GM13976 (cell line): ENCODE measurements around the gene CD96.

Experiments used
- DNase-seq: peaks from one replicate; pipeline ENCODE4 v3.0.0; 2012; ENCODE audit warnings: low spot score
- in situ Hi-C: fragments of 300-500 bp; cut with MboI; formaldehyde crosslinking; loops from one replicate; pipeline ENCODE4 v1.12.0; 2022; ENCODE audit warnings: low sequenced_read_pairs, mixed read lengths, inconsistent platforms; ENCODE audit not compliant: unreplicated experiment
- TF ChIP-seq, protein P1 (sequence below): IDR thresholded peaks from 2 replicates; pipeline ENCODE4 v1.5.1; 2012; ENCODE audit warnings: borderline replicate concordance, mild to moderate bottlenecking; ENCODE audit not compliant: insufficient read depth; ENCODE audit errors: extremely low read depth, missing control alignments, control extremely low read depth

CD96 gene

DNA sequence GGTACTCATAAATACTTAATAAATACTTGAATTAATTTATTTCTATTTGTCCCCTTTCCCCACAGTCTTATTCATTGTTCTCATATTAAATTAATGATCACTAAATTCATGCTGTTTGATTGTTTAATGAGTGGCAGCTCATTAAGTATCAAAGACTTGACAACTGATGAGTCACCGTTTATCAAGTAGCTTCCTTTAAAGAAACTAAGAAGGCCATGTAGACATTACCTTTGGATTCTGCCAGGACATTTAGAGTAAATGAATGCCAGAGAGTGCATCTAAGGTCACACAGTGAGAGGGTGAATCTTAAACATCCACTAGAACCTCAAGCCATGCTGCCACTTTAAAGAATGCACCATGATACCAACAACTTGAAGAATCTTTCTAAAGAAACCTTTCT lies 29.3 kb downstream of the CD96 start:
- in situ Hi-C loops, result no loop called here
- TF ChIP-seq, protein P1, sequence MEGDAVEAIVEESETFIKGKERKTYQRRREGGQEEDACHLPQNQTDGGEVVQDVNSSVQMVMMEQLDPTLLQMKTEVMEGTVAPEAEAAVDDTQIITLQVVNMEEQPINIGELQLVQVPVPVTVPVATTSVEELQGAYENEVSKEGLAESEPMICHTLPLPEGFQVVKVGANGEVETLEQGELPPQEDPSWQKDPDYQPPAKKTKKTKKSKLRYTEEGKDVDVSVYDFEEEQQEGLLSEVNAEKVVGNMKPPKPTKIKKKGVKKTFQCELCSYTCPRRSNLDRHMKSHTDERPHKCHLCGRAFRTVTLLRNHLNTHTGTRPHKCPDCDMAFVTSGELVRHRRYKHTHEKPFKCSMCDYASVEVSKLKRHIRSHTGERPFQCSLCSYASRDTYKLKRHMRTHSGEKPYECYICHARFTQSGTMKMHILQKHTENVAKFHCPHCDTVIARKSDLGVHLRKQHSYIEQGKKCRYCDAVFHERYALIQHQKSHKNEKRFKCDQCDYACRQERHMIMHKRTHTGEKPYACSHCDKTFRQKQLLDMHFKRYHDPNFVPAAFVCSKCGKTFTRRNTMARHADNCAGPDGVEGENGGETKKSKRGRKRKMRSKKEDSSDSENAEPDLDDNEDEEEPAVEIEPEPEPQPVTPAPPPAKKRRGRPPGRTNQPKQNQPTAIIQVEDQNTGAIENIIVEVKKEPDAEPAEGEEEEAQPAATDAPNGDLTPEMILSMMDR, result no peak
- no peak for DNase-seq

DNA sequence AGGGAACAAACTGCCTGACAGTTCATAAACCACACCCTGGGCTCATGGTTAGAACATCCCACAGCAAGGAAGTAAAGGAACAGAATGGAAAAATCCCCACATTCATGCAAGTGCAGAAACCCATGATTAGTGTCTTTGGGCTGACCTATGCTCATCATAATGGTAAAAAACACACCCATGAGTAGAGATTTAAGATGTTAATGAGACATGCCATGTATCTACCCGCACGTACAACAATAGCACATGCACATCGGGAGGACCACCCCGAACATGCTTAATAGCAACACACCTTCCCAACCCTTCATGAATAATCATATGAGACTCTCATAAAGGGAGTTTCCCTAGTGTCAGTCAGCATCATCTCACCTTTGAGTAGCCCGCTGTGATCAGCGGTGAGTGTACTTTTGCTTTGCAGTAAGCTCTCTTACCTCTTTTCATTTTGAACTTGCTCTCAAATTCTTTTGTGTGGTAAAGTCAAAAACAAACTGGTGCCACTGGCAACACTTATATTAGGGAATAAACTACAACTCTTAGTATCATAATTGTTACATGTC lies 30.0 kb downstream of the CD96 start:
- TF ChIP-seq, protein P1, result no peak
- in situ Hi-C loops, result no loop called here
- no peak for DNase-seq

DNA sequence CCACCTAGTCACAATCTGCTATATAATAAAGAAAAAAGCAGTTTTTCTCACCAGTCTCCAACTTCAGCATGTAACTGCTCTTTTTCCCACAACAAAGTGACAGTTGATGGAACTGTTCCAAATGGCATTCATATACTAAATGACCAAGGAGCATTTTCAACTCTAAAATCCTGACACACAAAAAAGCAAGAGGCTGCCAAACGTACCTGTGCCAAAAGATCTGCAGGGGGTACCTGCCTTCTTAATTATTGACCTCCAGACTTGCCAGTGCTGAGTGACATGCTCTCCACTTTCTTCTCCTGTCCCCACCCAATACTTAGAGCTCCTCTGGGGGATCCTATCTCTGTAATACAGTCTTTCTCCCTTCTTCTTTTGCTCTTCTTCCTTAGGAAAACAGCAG lies 35.1 kb downstream of the CD96 start:
- in situ Hi-C loops, result no loop called here
- TF ChIP-seq, protein P1, result no peak
- no peak for DNase-seq

DNA sequence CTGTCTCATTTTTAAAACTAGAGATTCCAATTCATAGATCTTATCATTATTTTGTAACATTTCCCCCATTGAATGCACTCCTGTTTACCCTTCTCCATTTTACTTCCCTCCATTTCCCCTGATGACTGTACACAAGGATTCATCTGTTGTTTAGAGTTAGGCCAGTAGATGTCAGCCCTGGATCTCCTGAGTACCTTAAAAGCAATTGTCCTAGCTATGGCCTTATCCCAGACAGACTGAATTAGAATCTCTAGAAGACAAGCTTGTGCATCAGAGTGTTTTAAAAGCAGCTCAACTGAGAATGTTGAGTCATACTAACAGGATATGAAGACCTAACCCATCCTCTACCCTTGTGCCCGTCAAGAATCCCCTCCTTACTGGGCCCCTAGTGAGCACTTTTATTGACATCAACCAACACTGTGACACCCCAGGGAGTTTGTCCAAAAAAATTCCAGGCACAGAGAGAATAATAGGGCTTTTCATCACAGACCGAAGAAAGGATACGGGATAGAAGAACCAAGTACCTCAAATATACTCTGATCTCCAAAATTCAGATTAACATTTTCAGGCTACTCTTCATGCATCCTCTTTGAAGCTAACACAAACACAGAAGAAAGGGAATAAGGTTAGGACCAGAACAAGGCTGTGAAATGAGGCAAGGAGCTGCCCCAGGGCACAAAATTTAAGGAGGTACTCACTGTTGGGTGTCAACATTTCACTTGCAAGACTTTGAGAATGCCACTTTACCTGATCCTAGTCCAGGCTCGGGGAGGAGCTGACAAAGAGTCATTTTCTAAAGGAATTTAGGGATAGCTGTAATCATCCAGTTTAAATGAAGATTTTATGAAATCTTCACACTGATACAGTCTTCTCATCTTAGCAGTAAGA lies 36.0 kb downstream of the CD96 start:
- in situ Hi-C loops, result no loop called here
- TF ChIP-seq, protein P1, result peak; percentile 7
- peak; percentile 44 for DNase-seq

DNA sequence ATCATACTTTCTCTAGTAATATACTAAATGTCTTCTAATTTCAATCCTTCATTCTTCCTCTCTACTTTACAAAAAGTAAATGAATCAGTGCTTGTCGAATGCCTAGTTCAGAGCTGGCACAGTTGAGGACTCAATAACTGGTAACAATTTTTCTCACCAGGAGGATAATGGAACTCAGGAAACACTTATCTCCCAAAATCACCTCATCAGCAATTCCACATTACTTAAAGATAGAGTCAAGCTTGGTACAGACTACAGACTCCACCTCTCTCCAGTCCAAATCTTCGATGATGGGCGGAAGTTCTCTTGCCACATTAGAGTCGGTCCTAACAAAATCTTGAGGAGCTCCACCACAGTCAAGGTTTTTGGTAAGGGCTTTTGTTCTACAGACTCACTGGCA lies 36.9 kb downstream of the CD96 start:
- TF ChIP-seq, protein P1, result no peak
- DNase-seq, result no peak

DNA sequence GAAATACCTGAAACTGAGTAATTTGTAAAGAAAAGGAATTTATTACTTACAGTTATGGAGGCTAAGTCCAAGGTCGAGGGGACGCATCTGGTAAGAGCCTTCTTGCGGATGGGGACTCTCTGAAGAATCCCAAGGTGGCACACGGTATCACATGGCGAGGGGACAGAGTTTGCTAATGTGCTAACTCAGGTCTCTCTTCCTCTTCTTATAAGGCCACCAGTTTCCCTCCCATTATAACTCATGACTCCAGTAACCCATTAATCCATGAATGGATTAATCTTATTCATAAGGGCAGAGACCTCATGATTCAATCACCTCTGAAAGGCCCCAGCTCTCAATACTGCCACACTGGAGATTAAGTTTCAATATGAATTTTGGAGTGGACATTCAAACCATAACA lies 37.5 kb downstream of the CD96 start:
- TF ChIP-seq, protein P1, result no peak
- DNase-seq, result no peak
- in situ Hi-C loops, result no loop called here

More for the DNA sequence above, 36.9 kb downstream of the CD96 start:
- in situ Hi-C loops, result no loop called here
